ENCODE results near the gene ACAP1.

The ACAP1 gene

DNA sequence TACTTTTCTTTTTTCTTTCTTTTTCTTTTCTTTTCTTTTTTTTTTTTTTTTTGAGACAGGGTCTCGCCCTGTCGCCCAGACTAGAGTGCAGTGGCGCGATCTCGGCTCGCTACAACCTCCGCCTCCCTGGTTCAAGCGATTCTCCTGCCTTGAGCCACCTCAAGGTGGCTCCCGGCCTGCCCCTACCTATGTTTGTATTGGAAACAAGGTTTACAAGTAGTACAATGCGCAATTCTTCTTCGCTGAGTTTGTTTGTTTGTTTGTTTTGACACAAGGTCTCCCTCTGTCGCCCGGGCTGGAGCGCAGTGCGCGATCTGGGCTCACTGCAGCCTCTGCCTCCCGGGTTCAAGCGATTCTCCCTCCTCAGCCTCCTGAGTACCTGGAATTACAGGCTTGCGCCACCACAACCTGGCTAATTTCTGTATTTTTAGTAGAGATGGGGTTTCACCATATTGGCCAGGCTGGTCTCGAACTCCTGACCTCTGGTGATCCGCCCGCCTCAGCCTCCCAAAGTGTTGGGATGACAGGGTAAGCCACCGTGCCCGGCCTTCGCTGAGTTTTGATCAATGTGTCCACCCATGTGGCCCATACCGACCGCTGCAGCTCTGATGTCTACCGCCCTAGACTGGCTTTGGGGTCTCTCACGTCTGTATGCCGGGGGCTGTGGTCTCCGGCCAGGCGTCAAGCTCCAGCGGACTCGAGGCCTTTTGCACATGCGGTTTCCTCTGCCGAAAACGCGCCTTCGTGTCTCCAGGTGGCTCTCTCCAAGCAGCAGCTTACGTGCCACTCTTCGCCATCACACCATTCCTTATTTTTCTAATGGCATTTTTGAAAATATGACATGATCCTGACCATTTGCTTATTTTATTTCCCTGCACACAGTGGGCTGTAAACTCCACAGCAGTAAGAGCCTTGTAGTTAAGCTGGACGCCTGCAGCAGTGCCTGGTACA is 40.8 kb upstream of the ACAP1 start:
- H3K27ac ChIP-seq (ENCODE audit: low read length): no peak overlapping the region

DNA sequence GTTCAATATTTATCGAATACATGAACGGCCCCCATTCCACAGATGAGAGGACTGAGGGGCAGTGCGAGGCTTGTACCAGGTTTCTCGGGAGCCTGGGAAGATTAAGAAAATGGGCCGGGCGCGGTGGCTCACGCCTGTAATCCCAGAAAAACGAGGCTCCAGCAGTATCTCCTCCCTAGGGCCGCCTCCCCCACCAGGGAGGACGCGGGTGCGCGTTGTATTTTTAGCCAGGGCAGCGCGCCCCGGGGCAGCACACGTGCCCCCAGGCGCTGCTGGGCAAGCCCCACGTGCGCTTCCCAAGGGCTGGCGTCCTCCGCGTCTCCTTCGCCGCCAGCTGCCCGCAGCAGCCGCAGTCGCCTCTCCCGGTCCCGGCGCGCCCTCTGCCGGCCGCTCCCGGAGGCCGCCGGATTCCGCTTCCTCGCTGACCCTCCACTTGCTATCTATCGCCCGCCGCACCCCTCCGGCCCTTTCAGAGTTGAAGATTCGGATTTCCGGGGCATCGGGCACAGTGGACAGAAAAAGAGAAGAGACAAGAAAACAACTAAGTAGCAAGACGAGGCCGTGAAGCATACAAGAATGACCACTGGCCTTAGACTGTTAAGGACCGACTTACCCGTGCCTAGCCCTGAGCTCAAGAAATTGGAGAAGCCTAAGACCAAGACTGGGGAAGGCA is 40.0 kb upstream of the ACAP1 start:
- H3K27ac ChIP-seq (ENCODE audit: low read length): no peak overlapping the region
- H3K4me3 ChIP-seq (ENCODE audit: low read depth in 1 of 2, low read length in 2 of 2): peak overlapping the region in 1 of 2 donors; percentile 19
- no peaks in the 10 kb centered on the region for H3K36me3 ChIP-seq (ENCODE audit: control insufficient read depth in 1 of 2, insufficient read depth in 2 of 2, low read length in 2 of 2)
- peaks cover 4 to 49% of the 10 kb centered on the region in 2 donors for H3K4me1 ChIP-seq (ENCODE audit: control insufficient read depth in 1 of 2, insufficient read depth in 2 of 2, low read length in 2 of 2)
- H3K27me3 ChIP-seq (ENCODE audit: low read depth, low read length): peaks cover 6% of the 10 kb centered on the region
- no peaks in the 10 kb centered on the region for H3K9me3 ChIP-seq (ENCODE audit: control insufficient read depth in 1 of 2, low read length in 2 of 2)

More for the DNA sequence above, 40.8 kb upstream of the ACAP1 start:
- peaks cover 4 to 49% of the 10 kb centered on the region in 2 donors for H3K4me1 ChIP-seq (ENCODE audit: control insufficient read depth in 1 of 2, insufficient read depth in 2 of 2, low read length in 2 of 2)
- H3K4me3 ChIP-seq (ENCODE audit: low read depth in 1 of 2, low read length in 2 of 2): peak overlapping the region in 1 of 2 donors; percentile 49
- H3K9me3 ChIP-seq (ENCODE audit: control insufficient read depth in 1 of 2, low read length in 2 of 2): no peaks in the 10 kb centered on the region
- no peaks in the 10 kb centered on the region for H3K36me3 ChIP-seq (ENCODE audit: control insufficient read depth in 1 of 2, insufficient read depth in 2 of 2, low read length in 2 of 2)
- peaks cover 6% of the 10 kb centered on the region for H3K27me3 ChIP-seq (ENCODE audit: low read depth, low read length)

DNA sequence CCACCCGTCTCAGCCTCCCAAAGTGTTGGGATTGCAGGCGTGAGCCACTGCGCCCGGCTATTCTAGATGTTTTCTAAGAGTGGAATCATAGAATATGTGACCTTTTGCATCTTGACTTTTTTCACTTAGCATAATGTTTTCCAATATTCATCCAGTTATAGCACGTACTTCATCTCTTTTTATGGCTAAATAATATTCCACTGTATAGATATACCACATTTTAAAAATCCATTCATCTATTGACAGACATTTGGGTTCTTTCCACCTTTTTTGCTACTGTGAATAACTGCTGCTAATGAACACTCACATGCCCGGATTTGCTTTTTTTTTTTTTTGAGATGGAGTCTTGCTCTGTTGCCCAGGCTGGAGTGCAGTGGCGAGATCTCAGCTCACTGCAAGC is 32.1 kb upstream of the ACAP1 start:
- H3K27me3 ChIP-seq (ENCODE audit: low read depth, low read length): no peaks in the 10 kb centered on the region
- H3K4me1 ChIP-seq (ENCODE audit: control insufficient read depth in 1 of 2, insufficient read depth in 2 of 2, low read length in 2 of 2): peaks cover 1 to 7% of the 10 kb centered on the region in 2 donors
- H3K4me3 ChIP-seq (ENCODE audit: low read depth in 1 of 2, low read length in 2 of 2): no peak overlapping the region
- no peaks in the 10 kb centered on the region for H3K9me3 ChIP-seq (ENCODE audit: control insufficient read depth in 1 of 2, low read length in 2 of 2)
- no peak overlapping the region for H3K27ac ChIP-seq (ENCODE audit: low read length)
- H3K36me3 ChIP-seq (ENCODE audit: control insufficient read depth in 1 of 2, insufficient read depth in 2 of 2, low read length in 2 of 2): peaks cover 0 to 7% of the 10 kb centered on the region in 2 donors

DNA sequence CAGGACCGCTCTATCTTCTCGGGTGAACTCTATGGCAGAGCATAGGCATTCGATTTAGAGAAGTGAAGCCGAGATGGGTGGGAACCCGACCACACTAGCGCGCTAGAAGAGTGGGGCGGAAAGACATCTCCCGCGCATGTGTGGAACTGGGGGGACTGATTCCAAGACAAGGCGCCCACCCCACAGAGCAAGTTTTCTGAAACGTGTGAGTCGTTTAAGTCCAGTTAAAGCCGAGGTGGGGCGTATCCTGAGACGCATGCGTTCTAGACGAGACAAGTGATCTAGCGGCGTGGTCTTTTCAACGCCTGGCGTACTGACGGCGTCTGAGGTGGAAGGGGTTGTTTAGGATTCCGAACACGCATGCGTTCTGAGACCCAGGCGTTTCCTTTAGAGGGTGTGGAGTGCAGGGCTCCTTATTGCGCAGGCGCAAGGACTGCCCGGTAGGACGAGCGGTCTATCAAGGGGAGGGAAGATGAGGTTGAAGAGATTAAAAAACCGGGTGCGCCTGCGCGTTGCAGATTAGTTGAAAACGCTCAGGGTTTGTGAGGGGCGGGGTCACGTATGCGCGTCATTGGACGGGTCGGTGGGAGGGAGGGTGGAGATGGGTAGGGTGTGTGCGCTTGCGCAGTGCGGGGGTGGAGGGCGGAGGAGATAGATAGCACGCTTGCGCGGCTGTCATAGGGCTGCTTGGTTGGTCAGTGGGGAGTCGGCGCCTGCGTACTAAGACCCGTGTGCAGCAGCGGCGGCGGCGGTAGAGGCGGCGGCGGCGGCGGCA is 29.2 kb upstream of the ACAP1 start, which contains the start of gene EIF5A:
Gene EIF5A, plus strand, starts transcription at position 718 of the 775 bp plus-strand sequence. CDS start 2,008 bp downstream, outside the sequence.
- no peaks in the 10 kb centered on the region for H3K27me3 ChIP-seq (ENCODE audit: low read depth, low read length)

DNA sequence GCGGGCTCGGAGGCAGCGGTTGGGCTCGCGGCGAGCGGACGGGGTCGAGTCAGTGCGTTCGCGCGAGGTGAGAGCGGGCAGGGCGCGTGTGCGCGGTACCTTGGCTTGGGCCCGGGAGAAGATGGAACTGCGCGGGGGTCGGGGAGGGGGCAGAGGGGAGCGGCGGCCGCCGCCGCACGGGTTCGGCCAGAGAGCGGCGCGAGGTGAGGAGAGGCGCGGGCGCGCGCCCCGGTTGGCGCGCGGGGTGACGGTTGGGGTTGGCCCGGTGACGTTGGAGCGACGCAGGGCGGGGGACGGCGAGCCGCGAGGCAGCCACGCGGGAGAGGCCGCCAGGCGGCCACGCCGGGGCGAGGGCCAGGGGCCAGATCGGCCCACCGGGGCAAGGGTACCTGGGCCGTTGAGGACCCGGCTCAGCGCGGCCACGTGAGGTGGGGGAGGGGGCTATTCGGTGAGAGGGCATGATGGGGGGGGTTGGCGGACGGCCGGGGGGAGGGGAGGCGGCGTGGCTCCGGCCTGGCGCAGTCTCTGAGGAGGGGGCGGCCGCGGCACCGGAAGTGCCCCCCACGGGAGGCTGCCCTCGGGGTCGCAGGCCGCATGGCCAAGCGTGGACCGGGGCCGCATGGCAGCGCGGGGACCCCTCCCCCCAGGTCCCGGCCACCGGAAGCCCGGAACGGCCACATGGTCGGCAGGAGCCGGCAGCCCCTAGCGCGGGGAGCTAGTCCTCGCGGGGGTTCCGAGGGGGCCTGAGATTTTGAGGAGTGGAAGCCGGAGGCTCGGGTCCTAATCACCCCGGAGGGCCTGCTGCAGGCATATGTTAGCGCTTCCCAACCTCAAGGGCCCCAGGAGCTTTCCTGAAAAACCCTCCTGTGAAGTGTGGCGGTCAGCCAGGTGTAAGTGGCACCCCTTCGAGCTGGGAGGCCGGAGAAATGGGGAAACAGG is 28.4 kb upstream of the ACAP1 start:
- Histone ChIP-seq H3K27ac (ENCODE audit: low read length) (peak overlapping the region; percentile 99), H3K4me3 (ENCODE audit: low read depth in 1 of 2, low read length in 2 of 2) (peak overlapping the region; percentile 91 to 93), H3K4me1 (ENCODE audit: control insufficient read depth in 1 of 2, insufficient read depth in 2 of 2, low read length in 2 of 2) (peaks cover 9 to 33% of the 10 kb centered on the region in 2 donors), H3K36me3 (ENCODE audit: control insufficient read depth in 1 of 2, insufficient read depth in 2 of 2, low read length in 2 of 2) (peaks cover 28 to 45% of the 10 kb centered on the region in 2 donors), H3K27me3 (ENCODE audit: low read depth, low read length) (no peaks in the 10 kb centered on the region), H3K9me3 (ENCODE audit: control insufficient read depth in 1 of 2, low read length in 2 of 2) (no peaks in the 10 kb centered on the region)

More for the DNA sequence above, 29.2 kb upstream of the ACAP1 start, which contains the start of gene EIF5A:
- Histone ChIP-seq H3K4me1 (ENCODE audit: control insufficient read depth in 1 of 2, insufficient read depth in 2 of 2, low read length in 2 of 2) (peaks cover 9 to 26% of the 10 kb centered on the region in 2 donors), H3K4me3 (ENCODE audit: low read depth in 1 of 2, low read length in 2 of 2) (peak within 1 kb of the TSS; percentile 91 to 93), H3K36me3 (ENCODE audit: control insufficient read depth in 1 of 2, insufficient read depth in 2 of 2, low read length in 2 of 2) (peaks cover 21 to 37% of the 10 kb centered on the region in 2 donors), H3K27ac (ENCODE audit: low read length) (peak within 1 kb of the TSS; percentile 99), H3K9me3 (ENCODE audit: control insufficient read depth in 1 of 2, low read length in 2 of 2) (no peaks in the 10 kb centered on the region)

DNA sequence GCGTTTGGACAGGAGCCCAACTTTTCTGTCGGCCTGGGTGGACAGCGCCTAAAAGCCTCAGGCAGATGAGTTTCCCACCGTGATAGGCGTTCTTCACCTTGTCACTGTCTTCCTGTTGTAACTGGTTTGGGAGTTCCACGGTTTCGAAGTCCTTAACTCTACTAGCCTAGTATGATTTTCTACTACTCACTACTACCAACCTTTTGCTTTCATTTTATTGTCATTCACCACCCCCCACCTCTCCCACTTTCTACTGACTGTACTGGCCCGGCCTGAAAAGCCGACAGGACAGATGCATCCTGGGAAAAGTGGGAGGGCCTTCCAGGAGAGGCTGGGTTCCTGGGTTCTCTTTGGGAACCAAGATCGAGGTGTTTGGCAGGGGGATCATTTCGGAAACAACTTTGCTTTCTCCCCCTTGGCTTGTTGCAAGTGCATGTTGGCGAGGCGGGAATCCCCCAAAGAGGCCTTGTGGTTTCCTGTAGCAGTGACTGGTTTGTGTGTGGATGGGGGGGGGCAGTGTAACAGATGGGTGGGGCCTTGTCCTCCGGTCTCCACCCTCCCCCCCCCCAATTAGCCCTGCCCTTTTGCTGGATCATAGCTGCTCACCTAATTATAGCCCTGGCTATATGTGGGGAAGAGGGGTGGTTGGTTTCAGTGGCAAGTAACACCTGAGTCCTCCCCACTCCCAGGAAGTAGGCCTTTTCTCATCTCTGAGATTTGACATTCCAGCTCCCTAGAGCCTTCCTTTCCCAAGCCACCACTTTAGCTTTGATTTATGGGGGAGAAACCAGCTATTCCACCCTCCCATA is 27.5 kb upstream of the ACAP1 start:
- no peaks in the 10 kb centered on the region for H3K9me3 ChIP-seq (ENCODE audit: control insufficient read depth in 1 of 2, low read length in 2 of 2)
- H3K36me3 ChIP-seq (ENCODE audit: control insufficient read depth in 1 of 2, insufficient read depth in 2 of 2, low read length in 2 of 2): peaks cover 35 to 54% of the 10 kb centered on the region in 2 donors
- H3K4me1 ChIP-seq (ENCODE audit: control insufficient read depth in 1 of 2, insufficient read depth in 2 of 2, low read length in 2 of 2): peaks cover 9 to 42% of the 10 kb centered on the region in 2 donors
- peak overlapping the region; percentile 99 for H3K27ac ChIP-seq (ENCODE audit: low read length)
- no peaks in the 10 kb centered on the region for H3K27me3 ChIP-seq (ENCODE audit: low read depth, low read length)
- peak overlapping the region; percentile 91 to 93 for H3K4me3 ChIP-seq (ENCODE audit: low read depth in 1 of 2, low read length in 2 of 2)

DNA sequence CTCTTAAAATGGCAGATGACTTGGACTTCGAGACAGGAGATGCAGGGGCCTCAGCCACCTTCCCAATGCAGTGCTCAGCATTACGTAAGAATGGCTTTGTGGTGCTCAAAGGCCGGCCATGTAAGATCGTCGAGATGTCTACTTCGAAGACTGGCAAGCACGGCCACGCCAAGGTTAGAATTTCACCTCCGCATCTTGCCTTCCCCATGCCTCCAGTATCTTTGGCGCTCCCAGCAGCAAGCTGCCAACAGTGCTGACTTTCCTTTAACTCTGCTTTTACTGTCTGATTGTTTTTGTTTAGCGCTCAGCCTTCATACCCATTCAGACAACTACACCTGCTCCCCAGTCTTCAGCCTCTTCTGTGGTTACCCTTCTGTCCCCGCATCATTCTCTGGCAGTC is 26.7 kb upstream of the ACAP1 start:
- Histone ChIP-seq H3K27ac (ENCODE audit: low read length) (no peak overlapping the region), H3K4me3 (ENCODE audit: low read depth in 1 of 2, low read length in 2 of 2) (peak overlapping the region; percentile 91 to 93), H3K4me1 (ENCODE audit: control insufficient read depth in 1 of 2, insufficient read depth in 2 of 2, low read length in 2 of 2) (peaks cover 14 to 50% of the 10 kb centered on the region in 2 donors), H3K27me3 (ENCODE audit: low read depth, low read length) (no peaks in the 10 kb centered on the region), H3K36me3 (ENCODE audit: control insufficient read depth in 1 of 2, insufficient read depth in 2 of 2, low read length in 2 of 2) (peaks cover 40 to 55% of the 10 kb centered on the region in 2 donors), H3K9me3 (ENCODE audit: control insufficient read depth in 1 of 2, low read length in 2 of 2) (no peaks in the 10 kb centered on the region)

DNA sequence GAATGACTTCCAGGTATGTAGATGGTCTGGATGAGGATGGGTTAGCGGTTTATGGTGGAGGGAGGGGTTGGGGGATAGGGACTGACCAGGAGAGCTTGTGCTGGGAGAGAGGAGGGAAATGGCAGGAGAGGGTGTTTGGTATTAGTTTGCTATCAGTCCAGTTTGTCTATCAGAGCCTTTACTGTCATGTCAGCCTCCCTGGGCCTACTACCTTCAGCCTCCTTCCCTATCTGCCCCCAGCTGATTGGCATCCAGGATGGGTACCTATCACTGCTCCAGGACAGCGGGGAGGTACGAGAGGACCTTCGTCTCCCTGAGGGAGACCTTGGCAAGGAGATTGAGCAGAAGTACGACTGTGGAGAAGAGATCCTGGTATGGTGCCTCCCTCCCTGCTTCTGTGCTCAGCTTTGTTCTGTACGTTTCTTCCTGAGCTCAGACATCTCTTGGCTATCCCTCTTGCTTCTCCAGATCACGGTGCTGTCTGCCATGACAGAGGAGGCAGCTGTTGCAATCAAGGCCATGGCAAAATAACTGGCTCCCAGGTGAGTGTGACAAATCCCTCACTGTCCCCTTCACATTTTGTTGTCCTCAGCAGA is 25.1 kb upstream of the ACAP1 start:
- Histone ChIP-seq H3K4me3 (ENCODE audit: low read depth in 1 of 2, low read length in 2 of 2) (no peak overlapping the region), H3K27ac (ENCODE audit: low read length) (no peak overlapping the region), H3K4me1 (ENCODE audit: control insufficient read depth in 1 of 2, insufficient read depth in 2 of 2, low read length in 2 of 2) (peaks cover 21 to 56% of the 10 kb centered on the region in 2 donors), H3K36me3 (ENCODE audit: control insufficient read depth in 1 of 2, insufficient read depth in 2 of 2, low read length in 2 of 2) (peaks cover 40 to 55% of the 10 kb centered on the region in 2 donors), H3K9me3 (ENCODE audit: control insufficient read depth in 1 of 2, low read length in 2 of 2) (no peaks in the 10 kb centered on the region), H3K27me3 (ENCODE audit: low read depth, low read length) (no peaks in the 10 kb centered on the region)

DNA sequence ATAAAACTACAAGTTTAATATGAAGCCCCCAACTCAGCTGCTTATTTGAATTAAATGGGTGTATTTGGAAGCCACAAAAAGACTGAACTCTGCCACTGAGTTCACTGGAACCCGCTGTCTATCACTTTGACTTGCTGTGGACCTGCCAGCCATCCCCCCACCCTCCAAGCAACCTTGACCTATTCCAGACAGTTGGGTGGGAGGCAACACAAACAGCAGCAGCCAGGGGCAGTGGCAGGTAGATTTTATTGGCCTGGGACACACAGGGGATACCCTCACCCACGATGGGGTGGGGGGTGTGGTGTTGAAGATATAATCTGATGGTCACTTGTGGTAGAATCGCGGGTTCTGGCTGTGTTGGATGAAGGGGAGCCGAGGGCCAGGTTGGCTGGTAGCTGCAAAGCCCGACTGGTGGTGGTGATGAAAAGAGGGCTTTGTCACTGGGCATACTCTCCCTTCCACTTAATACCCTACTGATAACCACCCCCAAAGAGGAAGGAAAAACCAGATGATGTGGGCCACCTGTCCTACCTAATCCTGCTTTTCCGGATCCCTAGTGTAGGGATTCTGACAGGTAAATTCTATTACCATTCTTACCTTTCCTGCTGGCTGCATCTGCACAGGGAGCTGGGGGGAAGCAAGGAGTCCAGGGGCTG is 23.8 kb upstream of the ACAP1 start:
- Histone ChIP-seq H3K4me3 (ENCODE audit: low read depth in 1 of 2, low read length in 2 of 2) (no peak overlapping the region), H3K4me1 (ENCODE audit: control insufficient read depth in 1 of 2, insufficient read depth in 2 of 2, low read length in 2 of 2) (peaks cover 22 to 56% of the 10 kb centered on the region in 2 donors), H3K9me3 (ENCODE audit: control insufficient read depth in 1 of 2, low read length in 2 of 2) (no peaks in the 10 kb centered on the region), H3K27ac (ENCODE audit: low read length) (no peak overlapping the region), H3K36me3 (ENCODE audit: control insufficient read depth in 1 of 2, insufficient read depth in 2 of 2, low read length in 2 of 2) (peaks cover 45 to 63% of the 10 kb centered on the region in 2 donors), H3K27me3 (ENCODE audit: low read depth, low read length) (no peaks in the 10 kb centered on the region)
